Endothelial cell of umbilical vein (primary cell): Measurements from ENCODE around the gene MISP3. TPM values are rescaled to one million over a fixed set of nuclear protein-coding genes. Genes with fewer than 3 reads are reported as not detected.

Experiments
- BruUV-seq: library from RNA; stranded (reverse); fragments of 400-500 nt; replicated peaks from 2 replicates; lab custom pipeline; 2021; lab: Mats Ljungman, UMichigan
- CTCF ChIA-PET: fragments of 300-600, 350-600 bp; sonication (Branson Sonifier 250); formaldehyde crosslinking; loops from one replicate; lab custom pipeline; 2021; ENCODE audit warnings: antibody characterized with exemption, inconsistent platforms; lab: Charles Lee
- POLR2A ChIA-PET: fragments of 300-600, 350-600 bp; sonication (Branson Sonifier 250); formaldehyde crosslinking; loops from one replicate; lab custom pipeline; 2021; ENCODE audit warnings: antibody characterized with exemption, inconsistent platforms; lab: Charles Lee
- DNase-seq: peaks from one replicate; pipeline ENCODE4 v3.0.0-alpha.2; 2011; ENCODE audit warnings: low read depth, low spot score
- FAIRE-seq: peaks from 2 replicates; lab custom pipeline; 2011; peaks lifted over from hg19 to GRCh38; lab: Jason Lieb, UNC
- H2AFZ ChIP-seq: 2 replicates; pipeline ENCODE4 v1.6.0; 2012; ENCODE audit warnings: low read depth, low read length, control low read depth, inconsistent platforms
- H3K27ac ChIP-seq: 2 replicates; pipeline ENCODE4 v1.5.1; 2011; ENCODE audit warnings: low read depth, mild to moderate bottlenecking, control low read depth, low read length, moderate library complexity; ENCODE audit not compliant: insufficient read depth
- H3K27me3 ChIP-seq, 2 experiments: 2 replicates each; pipeline versions ENCODE4 v1.6.0 to v1.6.1; 2011; ENCODE audit warnings: low read length in 2 of 2, mixed read lengths in 1 of 2; ENCODE audit not compliant: control insufficient read depth in 2 of 2, insufficient read depth in 2 of 2
- H3K36me3 ChIP-seq, 2 experiments: 2 replicates in 1 of 2; 3 replicates in 1 of 2; pipeline ENCODE4 v1.5.1; 2011; ENCODE audit warnings: low read length in 2 of 2, mild to moderate bottlenecking in 1 of 2, moderate library complexity in 1 of 2; ENCODE audit not compliant: control insufficient read depth in 2 of 2, insufficient read depth in 2 of 2; ENCODE audit errors: extremely low read depth in 1 of 2
- H3K4me1 ChIP-seq: 3 replicates; pipeline ENCODE4 v1.5.1; 2011; ENCODE audit warnings: mild to moderate bottlenecking, low read length; ENCODE audit not compliant: control insufficient read depth, insufficient read depth; ENCODE audit errors: extremely low read depth
- H3K4me2 ChIP-seq: 2 replicates; pipeline ENCODE4 v1.6.1; 2011; ENCODE audit warnings: low read length, control low read depth, mixed read lengths; ENCODE audit not compliant: insufficient read depth
- H3K4me3 ChIP-seq, 3 experiments: fragments of 200-600 bp in 1 of 3; sonication (generic), shearing (Covaris generic) in 1 of 3; replicated peaks in 1 of 3; 2 replicates each; pipeline ENCODE4 v1.5.1; 2011 to 2016; ENCODE audit warnings: control low read depth in 3 of 3, low read length in 3 of 3, mild to moderate bottlenecking in 2 of 3, inconsistent platforms in 1 of 3, low read depth in 1 of 3, moderate library complexity in 1 of 3; ENCODE audit not compliant: insufficient read depth in 1 of 3
- H3K79me2 ChIP-seq: 2 replicates; pipeline ENCODE4 v1.6.0; 2012; ENCODE audit warnings: low read length, inconsistent platforms; ENCODE audit not compliant: control insufficient read depth, insufficient read depth
- H3K9ac ChIP-seq: replicated peaks from 2 replicates; pipeline ENCODE3; 2011; ENCODE audit warnings: low read length, control low read depth; ENCODE audit not compliant: insufficient read depth; ENCODE audit errors: extremely low read depth
- H3K9me1 ChIP-seq: replicated peaks from 3 replicates; pipeline ENCODE4 v1.6.0; 2011; ENCODE audit warnings: mild to moderate bottlenecking, low read length; ENCODE audit not compliant: control insufficient read depth, insufficient read depth; ENCODE audit errors: extremely low read depth
- H3K9me3 ChIP-seq: replicated peaks from 2 replicates; pipeline ENCODE4 v1.5.1; 2012; ENCODE audit warnings: low read length, inconsistent platforms; ENCODE audit not compliant: control insufficient read depth, insufficient read depth
- H4K20me1 ChIP-seq: replicated peaks from 2 replicates; pipeline ENCODE3; 2011; ENCODE audit warnings: mild to moderate bottlenecking, low read length; ENCODE audit not compliant: control insufficient read depth, insufficient read depth; ENCODE audit errors: extremely low read depth
- EZH2 ChIP-seq: IDR thresholded peaks from 2 replicates; pipeline ENCODE4 v1.6.1; 2012; ENCODE audit warnings: borderline replicate concordance, low read depth, mild to moderate bottlenecking, moderate library complexity, low read length, inconsistent platforms; ENCODE audit not compliant: severe bottlenecking
- GATA2 ChIP-seq: IDR thresholded peaks from 2 replicates; pipeline ENCODE4 v1.7.0; 2011; ENCODE audit warnings: low read depth, mild to moderate bottlenecking, moderate library complexity, mixed read lengths, low read length; ENCODE audit not compliant: insufficient read length, insufficient read depth
- MYC ChIP-seq: IDR thresholded peaks from one replicate; pipeline ENCODE4 v1.6.1; 2011; ENCODE audit warnings: mild to moderate bottlenecking, low read depth, low read length
- POLR2A ChIP-seq: IDR thresholded peaks from 2 replicates; pipeline ENCODE4 v1.6.1; 2012; ENCODE audit warnings: low read depth, mild to moderate bottlenecking, control low read depth, low read length
- dilution Hi-C: fragments of 300-500 bp; cut with MboI; formaldehyde crosslinking; loops from one replicate; pipeline ENCODE4 v1.15.0; 2019; ENCODE audit warnings: low sequenced_read_pairs; ENCODE audit not compliant: extremely low pct_ligation_motif_present
- intact Hi-C: fragments of 100-400 bp; cut with micrococcal nuclease; formaldehyde crosslinking; loops from one replicate; pipeline ENCODE4 v1.10.0; 2022
- polyA plus RNA-seq, 4 experiments: library from polyadenylated mRNA; depleted of rRNA in 3 of 4; stranded (reverse) in 3 of 4; unstranded in 1 of 4; fragments of >200 nt; gene quantifications; 2 replicates each; pipeline versions ENCODE4 v1.2.1 to v1.2.3, GENCODE V29; 2011 to 2012; ENCODE audit warnings: missing spikeins in 1 of 4
- total RNA-seq: library from RNA; stranded (reverse); gene quantifications from 2 replicates; pipeline ENCODE4 v1.2.3, GENCODE V29; 2021
- TF ChIP-seq, protein P1 (sequence below), 2 donors: IDR thresholded peaks; 1 replicate in 1 of 2; 2 replicates in 1 of 2; pipeline ENCODE4 v1.5.1; 2011; ENCODE audit warnings: low read length in 2 of 2, mild to moderate bottlenecking in 2 of 2, moderate library complexity in 2 of 2, control low read depth in 1 of 2, inconsistent platforms in 1 of 2, low read depth in 1 of 2; ENCODE audit not compliant: insufficient read depth in 1 of 2; ENCODE audit errors: extremely low read depth in 1 of 2

Gene MISP3
- total and polyA plus RNA-seq, 2 donors (not counting 3 experiments of a cell fraction or from before 2014, with no cell fraction given) = 0.26 to 0.31 TPM

DNA sequence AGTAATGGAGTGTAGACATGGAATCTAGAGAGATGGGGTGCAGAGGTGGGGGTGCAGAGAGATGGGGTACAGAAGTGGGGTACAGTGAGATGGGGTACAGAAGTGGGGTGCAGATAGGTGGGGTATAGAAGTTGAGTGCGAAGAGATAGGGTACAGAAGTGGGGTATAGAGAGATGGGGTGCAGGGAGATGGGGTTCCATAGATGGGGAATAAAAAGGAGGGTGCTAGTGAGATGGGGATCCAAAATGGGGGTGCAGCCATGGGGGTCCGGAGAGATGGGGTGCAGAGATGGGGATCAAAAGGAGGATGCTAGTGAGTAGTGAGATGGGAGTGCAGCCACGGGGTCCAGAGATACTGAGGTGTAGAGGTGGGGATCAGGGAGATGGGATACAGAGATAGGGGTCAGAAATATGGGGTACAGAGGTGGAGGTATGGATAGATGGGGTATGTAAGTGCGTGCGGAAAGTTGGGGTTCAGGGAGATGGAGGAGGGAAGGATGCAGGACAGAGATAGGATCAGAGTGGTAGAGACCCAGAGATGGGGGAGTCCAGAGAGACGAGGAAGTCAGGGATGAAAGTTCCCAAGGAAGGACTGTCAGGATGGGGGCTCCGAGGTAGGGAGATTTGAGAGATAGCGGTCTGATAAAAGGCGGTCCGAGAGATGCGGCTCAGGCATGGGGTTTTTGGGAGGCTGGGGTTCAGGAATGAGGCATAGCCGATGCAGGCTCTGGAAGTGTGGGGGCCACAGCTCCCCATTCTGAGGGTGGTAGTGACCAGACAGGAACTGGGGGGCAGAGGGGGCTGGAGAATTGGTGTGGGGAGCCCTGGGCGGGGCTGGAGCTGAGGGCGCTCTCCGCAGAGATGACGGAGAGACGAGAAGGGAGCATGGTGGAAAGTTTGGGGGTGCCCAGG lies 14.1 kb upstream of the MISP3 start:
- POLR2A ChIA-PET = interaction anchor here (0.6 kb wide), 1 partner anchor 1052 kb away, joined by 3 read pairs; no protein-coding TSS in a partner anchor
- FAIRE-seq = no peak
- no peak overlapping the region for H2AFZ ChIP-seq
- CTCF ChIA-PET = interaction anchor here (0.6 to 4.6 kb wide), 36 partner anchors 8 to 534 kb away, joined by 3 to 58 read pairs (median 6); partner anchors contain the start of genes ASF1B, MISP3 and NANOS3
- no peaks in the 10 kb centered on the region for H3K9me3 ChIP-seq
- TF ChIP-seq, protein P1, sequence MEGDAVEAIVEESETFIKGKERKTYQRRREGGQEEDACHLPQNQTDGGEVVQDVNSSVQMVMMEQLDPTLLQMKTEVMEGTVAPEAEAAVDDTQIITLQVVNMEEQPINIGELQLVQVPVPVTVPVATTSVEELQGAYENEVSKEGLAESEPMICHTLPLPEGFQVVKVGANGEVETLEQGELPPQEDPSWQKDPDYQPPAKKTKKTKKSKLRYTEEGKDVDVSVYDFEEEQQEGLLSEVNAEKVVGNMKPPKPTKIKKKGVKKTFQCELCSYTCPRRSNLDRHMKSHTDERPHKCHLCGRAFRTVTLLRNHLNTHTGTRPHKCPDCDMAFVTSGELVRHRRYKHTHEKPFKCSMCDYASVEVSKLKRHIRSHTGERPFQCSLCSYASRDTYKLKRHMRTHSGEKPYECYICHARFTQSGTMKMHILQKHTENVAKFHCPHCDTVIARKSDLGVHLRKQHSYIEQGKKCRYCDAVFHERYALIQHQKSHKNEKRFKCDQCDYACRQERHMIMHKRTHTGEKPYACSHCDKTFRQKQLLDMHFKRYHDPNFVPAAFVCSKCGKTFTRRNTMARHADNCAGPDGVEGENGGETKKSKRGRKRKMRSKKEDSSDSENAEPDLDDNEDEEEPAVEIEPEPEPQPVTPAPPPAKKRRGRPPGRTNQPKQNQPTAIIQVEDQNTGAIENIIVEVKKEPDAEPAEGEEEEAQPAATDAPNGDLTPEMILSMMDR (IDR thresholded peaks at IDR 0.05; ENCODE audit: extremely low read depth in 1 of 2, insufficient read depth in 1 of 2, low read depth in 1 of 2, low read length in 2 of 2) = no peak
- TF ChIP-seq GATA2 (no peak), EZH2 (no peak), MYC (no peak), POLR2A (no peak)
- H3K79me2 ChIP-seq = no peaks in the 10 kb centered on the region
- no peaks in the 10 kb centered on the region for H3K4me1 ChIP-seq
- peak overlapping the region; percentile 8 for H3K4me2 ChIP-seq
- no peak overlapping the region for H3K4me3 ChIP-seq
- dilution Hi-C loops = no loop called here
- no peak overlapping the region for H3K9ac ChIP-seq
- H3K9me1 ChIP-seq = no peaks in the 10 kb centered on the region
- BruUV-seq = no TSS peak
- no peak overlapping the region for H3K27ac ChIP-seq
- peaks cover 7 to 8% of the 10 kb centered on the region in 2 experiments for H3K27me3 ChIP-seq
- no peak for DNase-seq
- intact Hi-C loops = loop anchor here (5.0 kb wide), 1 partner anchor 176 kb away; no protein-coding TSS in a partner anchor
- H3K36me3 ChIP-seq = no peaks in the 10 kb centered on the region
- H4K20me1 ChIP-seq = no peaks in the 10 kb centered on the region
